ENCODE results near the gene CUX1. TPM values are rescaled to one million over a fixed set of nuclear protein-coding genes. Genes with fewer than 3 reads are reported as not detected.
"Not testable (repeated sequence)": the region's sequence is repeated elsewhere in the genome, so short reads cannot be mapped to it uniquely, and the experiment has no call there.

Gene CUX1
- total RNA-seq, 1 donor from 2014 or later: 56.5 TPM

- H3K9me3 Mint-ChIP-seq (ENCODE audit: unreplicated experiment); DNase-seq; H3K27ac Mint-ChIP-seq (ENCODE audit: unreplicated experiment); H3K4me1 Mint-ChIP-seq (ENCODE audit: low read depth, unreplicated experiment); H3K27me3 Mint-ChIP-seq (ENCODE audit: unreplicated experiment); H3K4me3 Mint-ChIP-seq (ENCODE audit: unreplicated experiment); H3K36me3 Mint-ChIP-seq (ENCODE audit: unreplicated experiment): not testable (repeated sequence)
These were observed 513.4 kb downstream of the CUX1 start for GRCh38 chr7:102330666-102331460.

Small RNAs within 50 kb of the gene (microRNA-seq; reads per million reads assigned to microRNA genes)
- not detected for gene MIR4285 (ENCODE audit: unreplicated experiment)

Other genes starting within 250 kb of the CUX1 start
- gene MYL10, start 188.3 kb upstream of the CUX1 start, total RNA-seq (ENCODE audit: unreplicated experiment): not detected